GM12878 (cell line): ENCODE data around the gene ZNF761. TPM values are rescaled to one million over a fixed set of nuclear protein-coding genes. Genes with fewer than 3 reads are reported as not detected.
"Not testable (repeated sequence)": the region's sequence is repeated elsewhere in the genome, so short reads cannot be mapped to it uniquely, and the experiment has no call there.

Source experiments
- ATAC-seq: fragments of 200-7000 bp; cut with Tn5 transposase; 3 replicates; pipeline ENCODE4 v1.9.1; 2020; ENCODE audit warnings: mild to moderate bottlenecking, moderate library complexity
- BruUV-seq: library from RNA; stranded (reverse); fragments of 400-500 nt; replicated peaks from 2 replicates; lab custom pipeline; 2021; lab: Mats Ljungman, UMichigan
- CTCF ChIA-PET: fragments of 300-600 bp; sonication (Branson Sonifier 250); formaldehyde crosslinking; extraction: SDS; loops from one replicate; lab custom pipeline; 2021; ENCODE audit warnings: inconsistent platforms; lab: Yijun Ruan, JAX
- POLR2A ChIA-PET: fragments of 350-600 bp; formaldehyde crosslinking; extraction: SDS; loops from one replicate; lab custom pipeline; 2021; ENCODE audit warnings: inconsistent platforms; lab: Charles Lee
- RAD21 ChIA-PET: fragments of 300-600 bp; sonication (Branson Sonifier 250); formaldehyde crosslinking; loops from one replicate; lab custom pipeline; 2023; ENCODE audit warnings: antibody characterized with exemption; ENCODE audit not compliant: unreplicated experiment; lab: Charles Lee
- SMC1A ChIA-PET: fragments of 300-600 bp; sonication (Branson Sonifier 250); formaldehyde crosslinking; loops from one replicate; lab custom pipeline; 2023; ENCODE audit not compliant: unreplicated experiment, uncharacterized antibody; lab: Charles Lee
- DNase-seq: peaks from one replicate; pipeline ENCODE4 v3.0.0-alpha.2; 2011; ENCODE audit warnings: low read depth, low spot score
- FAIRE-seq: peaks from 3 replicates; lab custom pipeline; 2011; peaks lifted over from hg19 to GRCh38; lab: Jason Lieb, UNC
- H2AFZ ChIP-seq: 2 replicates; pipeline ENCODE4 v1.6.0; 2011; ENCODE audit warnings: low read depth, low read length, control low read depth; ENCODE audit not compliant: control insufficient read depth
- H3K27ac ChIP-seq: 2 replicates; pipeline ENCODE4 v1.5.1; 2011; ENCODE audit warnings: control low read depth; ENCODE audit not compliant: control insufficient read depth, insufficient read depth
- H3K27me3 ChIP-seq, 2 experiments: replicated peaks in 1 of 2; 2 replicates each; pipeline versions ENCODE4 v1.6.0 to v1.6.1; 2011; ENCODE audit warnings: low read length in 1 of 2; ENCODE audit not compliant: control insufficient read depth in 2 of 2, insufficient read depth in 2 of 2
- H3K36me3 ChIP-seq, 2 experiments: 2 replicates each; pipeline ENCODE4 v1.5.1; 2011; ENCODE audit warnings: low read length in 1 of 2; ENCODE audit not compliant: control insufficient read depth in 2 of 2, insufficient read depth in 2 of 2
- H3K4me1 ChIP-seq: 2 replicates; pipeline ENCODE4 v1.6.1; 2011; ENCODE audit warnings: mild to moderate bottlenecking, low read length, moderate library complexity, mixed read lengths; ENCODE audit not compliant: control insufficient read depth, insufficient read depth
- H3K4me2 ChIP-seq: 2 replicates; pipeline ENCODE4 v1.6.0; 2011; ENCODE audit warnings: control low read depth; ENCODE audit not compliant: control insufficient read depth, insufficient read depth
- H3K4me3 ChIP-seq: fragments of 200-600 bp; sonication (generic); 2 replicates; pipeline ENCODE4 v1.5.1; 2016
- H3K79me2 ChIP-seq: 2 replicates; pipeline ENCODE4 v1.6.0; 2011; ENCODE audit warnings: low read length; ENCODE audit not compliant: control insufficient read depth, insufficient read depth
- H3K9ac ChIP-seq: 2 replicates; pipeline ENCODE4 v1.8.0; 2011; ENCODE audit warnings: low read length, control low read depth, mixed read lengths; ENCODE audit not compliant: control insufficient read depth, insufficient read depth
- H3K9me3 ChIP-seq: replicated peaks from 3 replicates; pipeline ENCODE4 v1.5.1; 2011; ENCODE audit warnings: mild to moderate bottlenecking, low read length; ENCODE audit not compliant: control insufficient read depth, insufficient read depth
- H4K20me1 ChIP-seq: 2 replicates; pipeline ENCODE4 v1.6.0; 2011; ENCODE audit not compliant: control insufficient read depth, insufficient read depth
- WGBS: methylation state at CpG from one replicate; pipeline ENCODE4 v1.1.6; 2016; ENCODE audit warnings: low lambda C conversion rate; ENCODE audit not compliant: insufficient replicate concordance, insufficient coverage; ENCODE audit errors: missing lambda C conversion rate; 5-methylcytosine and 5-hydroxymethylcytosine counted together
- in situ Hi-C: fragments of 300-500 bp; cut with MboI; formaldehyde crosslinking; loops from 9 replicates; pipeline ENCODE4 v1.14.3; 2018; ENCODE audit warnings: mixed read lengths
- intact Hi-C: fragments of 100-400 bp; cut with micrococcal nuclease; formaldehyde crosslinking; loops from one replicate; pipeline ENCODE4 v1.14.2; 2022; ENCODE audit not compliant: unreplicated experiment
- polyA plus RNA-seq, 11 experiments: library from polyadenylated mRNA; depleted of rRNA in 4 of 11; unstranded in 6 of 11; stranded (reverse) in 5 of 11; fragments of >200 nt; fragmentation: Nextera tagmentation in 4 of 11; fragmentation: Illumina TruSeq in 1 of 11; extraction: Ambion mirVana in 4 of 11; extraction: Trizol in 1 of 11; gene quantifications; 1 replicate in 1 of 11; 2 replicates in 10 of 11; pipeline versions ENCODE4 v1.2.1 to v1.2.3, GENCODE V29; 2011 to 2016; ENCODE audit warnings: inconsistent platforms in 2 of 11, missing spikeins in 2 of 11, low read depth in 1 of 11
- total RNA-seq, 4 experiments: library from RNA; depleted of rRNA in 3 of 4; stranded (reverse); fragments of >200 nt in 3 of 4; fragmentation: Illumina TruSeq in 1 of 4; extraction: Trizol in 1 of 4; gene quantifications; 2 replicates each; pipeline versions ENCODE4 v1.2.1 to v1.2.3, GENCODE V29; 2013 to 2021

The ZNF761 gene
- total and polyA plus RNA-seq, 10 of the 15 experiments (the other 5 are each of a cell fraction or from before 2014, with no cell fraction given), result 7.9 to 22.7 (median 10.6) TPM

DNA sequence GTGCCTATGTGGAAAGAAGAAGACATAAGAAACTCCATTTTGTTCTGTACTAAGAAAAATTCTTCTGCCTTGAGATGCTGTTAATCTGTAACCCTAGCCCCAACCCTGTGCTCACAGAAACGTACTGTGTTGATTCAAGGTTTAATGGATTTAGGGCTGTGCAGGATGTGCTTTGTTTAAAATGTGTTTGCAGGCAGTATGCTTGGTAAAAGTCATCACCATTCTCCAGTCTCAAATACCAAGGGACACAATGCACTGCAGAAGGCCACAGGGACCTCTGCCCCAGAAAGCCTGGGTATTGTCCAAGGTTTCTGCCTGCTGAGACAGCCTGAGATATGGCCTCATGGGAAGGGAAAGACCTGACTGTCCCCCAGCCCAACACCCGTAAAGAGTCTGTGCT lies 12.0 kb downstream of the ZNF761 start:
- DNase-seq, H3K4me1 ChIP-seq, H3K4me3 ChIP-seq, H3K79me2 ChIP-seq, FAIRE-seq, CTCF ChIA-PET, SMC1A ChIA-PET, H2AFZ ChIP-seq, H3K27ac ChIP-seq, BruUV-seq, intact Hi-C loops, POLR2A ChIA-PET, H3K9ac ChIP-seq, in situ Hi-C loops, ATAC-seq, H3K4me2 ChIP-seq, H3K27me3 ChIP-seq, H4K20me1 ChIP-seq, RAD21 ChIA-PET: not testable (repeated sequence)
- peaks cover 14% of the 10 kb centered on the region; the same call in 2 of the 3 replicates for H3K9me3 ChIP-seq
- H3K36me3 ChIP-seq, result peaks cover 3 to 11% of the 10 kb centered on the region in 2 experiments
- 94% methylated on average over 2 of the region's 2 CpGs for WGBS

DNA sequence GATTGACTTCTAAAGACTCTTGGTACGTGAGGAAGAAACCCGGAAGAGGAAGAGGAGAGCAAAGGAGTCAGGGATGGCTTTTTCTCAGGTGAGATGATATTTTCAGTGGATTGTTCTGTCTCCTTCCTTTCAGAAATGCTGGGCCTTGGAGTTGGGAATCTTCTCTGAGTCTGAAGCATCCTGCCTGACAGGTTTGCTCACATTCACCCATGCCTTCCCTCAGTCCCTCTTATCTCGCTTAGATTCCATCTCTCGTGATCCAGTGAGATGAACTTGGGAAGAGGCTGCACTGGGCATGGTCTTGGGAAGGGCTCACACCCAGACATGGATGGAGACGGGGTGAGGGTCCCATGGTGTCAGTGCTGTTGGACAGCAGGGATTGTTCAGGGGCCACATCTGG lies 15.4 kb downstream of the ZNF761 start:
- RAD21 ChIA-PET, result interaction anchor here (0.6 kb wide), 1 partner anchor 781 kb away, joined by 3 read pairs; no protein-coding TSS in a partner anchor
- FAIRE-seq, H3K4me1 ChIP-seq, H2AFZ ChIP-seq, H3K27ac ChIP-seq, H3K4me2 ChIP-seq, BruUV-seq, in situ Hi-C loops, H4K20me1 ChIP-seq, SMC1A ChIA-PET, CTCF ChIA-PET, H3K79me2 ChIP-seq, H3K4me3 ChIP-seq, POLR2A ChIA-PET, DNase-seq, H3K9ac ChIP-seq, ATAC-seq, intact Hi-C loops, H3K27me3 ChIP-seq: not testable (repeated sequence)
- H3K9me3 ChIP-seq, result peaks cover 20% of the 10 kb centered on the region; the same call in 2 of the 3 replicates
- H3K36me3 ChIP-seq, result peaks cover 0 to 22% of the 10 kb centered on the region in 2 experiments
- WGBS, result 98% methylated on average over 5 of the region's 5 CpGs
